ENCODE results near the gene AHCYL2. TPM values are rescaled to one million over a fixed set of nuclear protein-coding genes. Genes with fewer than 3 reads are reported as not detected.

Gene AHCYL2
- total and polyA plus RNA-seq, 4 donors, result 2.0 to 10.0 (median 3.6) TPM

GRCh38 chr7:129244220-129244619 is 19.4 kb downstream of the AHCYL2 start:
- Histone ChIP-seq H3K27me3 (ENCODE audit: control insufficient read depth in 4 of 4, insufficient read depth in 4 of 4, low read length in 3 of 4) (no peaks in the 10 kb centered on the region), H3K9ac (ENCODE audit: low read depth in 1 of 2, low read length in 2 of 2) (no peak overlapping the region), H3K36me3 (ENCODE audit: control insufficient read depth in 4 of 4, insufficient read depth in 3 of 4, low read depth in 1 of 4, low read length in 3 of 4) (no peaks in the 10 kb centered on the region), H3K27ac (ENCODE audit: low read depth in 1 of 2, low read length in 2 of 2) (no peak overlapping the region), H3K9me3 (ENCODE audit: control insufficient read depth in 4 of 4, low read length in 3 of 4) (no peaks in the 10 kb centered on the region), H3K4me3 (ENCODE audit: low read depth in 1 of 3, low read length in 3 of 3) (no peak overlapping the region), H3K4me1 (ENCODE audit: control insufficient read depth in 4 of 4, insufficient read depth in 4 of 4, low read length in 3 of 4) (no peaks in the 10 kb centered on the region)
- WGBS, result 97% methylated on average over 1 of the region's 1 CpG
- DNase-seq (ENCODE audit: low spot score), result no peak
- TF ChIP-seq, protein P1, sequence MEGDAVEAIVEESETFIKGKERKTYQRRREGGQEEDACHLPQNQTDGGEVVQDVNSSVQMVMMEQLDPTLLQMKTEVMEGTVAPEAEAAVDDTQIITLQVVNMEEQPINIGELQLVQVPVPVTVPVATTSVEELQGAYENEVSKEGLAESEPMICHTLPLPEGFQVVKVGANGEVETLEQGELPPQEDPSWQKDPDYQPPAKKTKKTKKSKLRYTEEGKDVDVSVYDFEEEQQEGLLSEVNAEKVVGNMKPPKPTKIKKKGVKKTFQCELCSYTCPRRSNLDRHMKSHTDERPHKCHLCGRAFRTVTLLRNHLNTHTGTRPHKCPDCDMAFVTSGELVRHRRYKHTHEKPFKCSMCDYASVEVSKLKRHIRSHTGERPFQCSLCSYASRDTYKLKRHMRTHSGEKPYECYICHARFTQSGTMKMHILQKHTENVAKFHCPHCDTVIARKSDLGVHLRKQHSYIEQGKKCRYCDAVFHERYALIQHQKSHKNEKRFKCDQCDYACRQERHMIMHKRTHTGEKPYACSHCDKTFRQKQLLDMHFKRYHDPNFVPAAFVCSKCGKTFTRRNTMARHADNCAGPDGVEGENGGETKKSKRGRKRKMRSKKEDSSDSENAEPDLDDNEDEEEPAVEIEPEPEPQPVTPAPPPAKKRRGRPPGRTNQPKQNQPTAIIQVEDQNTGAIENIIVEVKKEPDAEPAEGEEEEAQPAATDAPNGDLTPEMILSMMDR (IDR thresholded peaks at IDR 0.05; ENCODE audit: low read depth, low read length, missing input control), result no peak
- TF ChIP-seq JUND (IDR thresholded peaks at IDR 0.05), result no peak
- no peak for TF ChIP-seq HNF4A (conservative IDR thresholded peaks at IDR 0.05)
- no peak for TF ChIP-seq TAF1 (conservative IDR thresholded peaks at IDR 0.05)
- TF ChIP-seq NR2F2 (IDR thresholded peaks at IDR 0.05), result no peak
- no peak for TF ChIP-seq FOXA2 (IDR thresholded peaks at IDR 0.05)
- no peak for TF ChIP-seq HNF4G (IDR thresholded peaks at IDR 0.05)
- TF ChIP-seq, protein P2, sequence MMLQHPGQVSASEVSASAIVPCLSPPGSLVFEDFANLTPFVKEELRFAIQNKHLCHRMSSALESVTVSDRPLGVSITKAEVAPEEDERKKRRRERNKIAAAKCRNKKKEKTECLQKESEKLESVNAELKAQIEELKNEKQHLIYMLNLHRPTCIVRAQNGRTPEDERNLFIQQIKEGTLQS (IDR thresholded peaks at IDR 0.05), result no peak
- TF ChIP-seq EGR1 (IDR thresholded peaks at IDR 0.05; ENCODE audit: low read depth in 2 of 2), result no peak
- no peak for TF ChIP-seq ZBTB33 (IDR thresholded peaks at IDR 0.05)

GRCh38 chr7:129245533-129245932 is 20.7 kb downstream of the AHCYL2 start:
- H3K4me1 ChIP-seq (ENCODE audit: control insufficient read depth in 4 of 4, insufficient read depth in 4 of 4, low read length in 3 of 4), result no peaks in the 10 kb centered on the region
- 82% methylated on average over 3 of the region's 3 CpGs for WGBS

DNA sequence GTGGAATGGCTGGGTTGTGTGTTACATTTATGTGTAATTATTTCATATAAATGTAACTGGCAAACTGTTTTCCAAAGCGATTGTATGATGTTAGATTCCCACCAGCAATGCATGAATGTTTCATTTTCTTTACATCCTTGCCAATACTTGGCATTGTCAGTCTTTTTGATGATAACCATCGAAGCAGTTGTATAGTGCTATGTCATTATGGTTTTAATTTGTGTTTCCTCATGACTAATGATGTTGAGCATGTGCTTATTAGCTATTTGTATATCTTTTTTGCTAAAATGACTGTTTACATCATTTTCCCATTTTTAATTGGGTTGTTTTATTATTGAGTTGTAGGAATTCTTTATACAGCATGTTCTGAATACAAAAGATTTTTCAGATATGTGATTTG is 22.3 kb downstream of the AHCYL2 start:
- H3K9ac ChIP-seq (ENCODE audit: low read depth in 1 of 2, low read length in 2 of 2), result no peak overlapping the region
- WGBS, result 82% methylated on average over 2 of the region's 2 CpGs
- H3K4me3 ChIP-seq (ENCODE audit: low read depth in 1 of 3, low read length in 3 of 3), result no peak overlapping the region
- H3K27ac ChIP-seq (ENCODE audit: low read depth in 1 of 2, low read length in 2 of 2), result no peak overlapping the region
- H3K9me3 ChIP-seq (ENCODE audit: control insufficient read depth in 4 of 4, low read length in 3 of 4), result no peaks in the 10 kb centered on the region
- H3K27me3 ChIP-seq (ENCODE audit: control insufficient read depth in 4 of 4, insufficient read depth in 4 of 4, low read length in 3 of 4), result no peaks in the 10 kb centered on the region
- no peaks in the 10 kb centered on the region for H3K36me3 ChIP-seq (ENCODE audit: control insufficient read depth in 4 of 4, insufficient read depth in 3 of 4, low read depth in 1 of 4, low read length in 3 of 4)
- no peak for DNase-seq (ENCODE audit: low spot score)
- peaks cover 0 to 3% (median 0%) of the 10 kb centered on the region in 4 donors for H3K4me1 ChIP-seq (ENCODE audit: control insufficient read depth in 4 of 4, insufficient read depth in 4 of 4, low read length in 3 of 4)
- TF ChIP-seq ZBTB33 (IDR thresholded peaks at IDR 0.05) (no peak), YY1 (IDR thresholded peaks at IDR 0.05) (no peak), MAX (IDR thresholded peaks at IDR 0.05) (no peak), GABPA (IDR thresholded peaks at IDR 0.05 in 1 of 2, conservative IDR thresholded peaks at IDR 0.05 in 1 of 2) (no peak), FOXA1 (IDR thresholded peaks at IDR 0.05) (no peak), SP1 (IDR thresholded peaks at IDR 0.05) (no peak), RXRA (IDR thresholded peaks at IDR 0.05) (no peak), EGR1 (IDR thresholded peaks at IDR 0.05; ENCODE audit: low read depth in 2 of 2) (no peak), FOXA2 (IDR thresholded peaks at IDR 0.05) (no peak), NR2F2 (IDR thresholded peaks at IDR 0.05) (no peak), HNF4A (conservative IDR thresholded peaks at IDR 0.05) (no peak), HNF4G (IDR thresholded peaks at IDR 0.05) (no peak), JUND (IDR thresholded peaks at IDR 0.05) (no peak), RAD21 (IDR thresholded peaks at IDR 0.05) (no peak), TAF1 (conservative IDR thresholded peaks at IDR 0.05) (no peak)
- TF ChIP-seq, protein P1 (IDR thresholded peaks at IDR 0.05; ENCODE audit: low read depth, low read length, missing input control), result no peak
- TF ChIP-seq, protein P2 (IDR thresholded peaks at IDR 0.05), result no peak

More at GRCh38 chr7:129245533-129245932, 20.7 kb downstream of the AHCYL2 start:
- Histone ChIP-seq H3K9me3 (ENCODE audit: control insufficient read depth in 4 of 4, low read length in 3 of 4) (no peaks in the 10 kb centered on the region), H3K4me3 (ENCODE audit: low read depth in 1 of 3, low read length in 3 of 3) (no peak overlapping the region), H3K36me3 (ENCODE audit: control insufficient read depth in 4 of 4, insufficient read depth in 3 of 4, low read depth in 1 of 4, low read length in 3 of 4) (no peaks in the 10 kb centered on the region), H3K27ac (ENCODE audit: low read depth in 1 of 2, low read length in 2 of 2) (no peak overlapping the region), H3K9ac (ENCODE audit: low read depth in 1 of 2, low read length in 2 of 2) (no peak overlapping the region), H3K27me3 (ENCODE audit: control insufficient read depth in 4 of 4, insufficient read depth in 4 of 4, low read length in 3 of 4) (no peaks in the 10 kb centered on the region)
- no peak for DNase-seq (ENCODE audit: low spot score)
- TF ChIP-seq TAF1 (conservative IDR thresholded peaks at IDR 0.05) (no peak), MAX (IDR thresholded peaks at IDR 0.05) (no peak)
